ENCODE measurements around the gene ZNF180. TPM values are rescaled to one million over a fixed set of nuclear protein-coding genes. Genes with fewer than 3 reads are reported as not detected.
"Not testable (repeated sequence)": the region's sequence is repeated elsewhere in the genome, so short reads cannot be mapped to it uniquely, and the experiment has no call there.

Gene ZNF180
- total and polyA plus RNA-seq, 2 experiments from 2014 or later = 6.9 to 10.5 TPM

- not testable (repeated sequence) for DNase-seq (ENCODE audit: low spot score); H4K20me1 ChIP-seq (replicated peaks; ENCODE audit: insufficient read depth); H3K9me2 ChIP-seq (ENCODE audit: insufficient read depth); H2AFZ ChIP-seq; H3K27ac Mint-ChIP-seq; H3K27ac ChIP-seq (ENCODE audit: low read depth); H3K4me2 ChIP-seq; ATAC-seq; H3K4me1 Mint-ChIP-seq; H3K79me2 ChIP-seq (replicated peaks; ENCODE audit: insufficient read depth); H3K4me3 ChIP-seq; H3K27me3 ChIP-seq (ENCODE audit: insufficient read depth); H3K4me1 ChIP-seq (ENCODE audit: insufficient read depth); H3F3A ChIP-seq (replicated peaks; ENCODE audit: low read depth); H3K4me3 Mint-ChIP-seq; H3K36me3 ChIP-seq (ENCODE audit: insufficient read depth)
- peaks cover 43% of the 10 kb centered on the region for H3K9me3 Mint-ChIP-seq
- peaks cover 15% of the 10 kb centered on the region for H3K27me3 Mint-ChIP-seq (ENCODE audit: insufficient read depth, low read depth, poor library complexity)
- H3K36me3 Mint-ChIP-seq (ENCODE audit: low read depth) = peaks cover 34% of the 10 kb centered on the region
These were observed 44.3 kb downstream of the ZNF180 start for GRCh38 chr19:44456016-44456415.

GRCh38 chr19:44455100-44455499 lies 45.2 kb downstream of the ZNF180 start:
- Histone ChIP-seq H3K4me2 (no peak overlapping the region), H3K4me1 (ENCODE audit: insufficient read depth) (no peaks in the 10 kb centered on the region), H3K9me2 (ENCODE audit: insufficient read depth) (no peaks in the 10 kb centered on the region), H3K4me3 (no peak overlapping the region), H3K27ac (ENCODE audit: low read depth) (no peak overlapping the region), H2AFZ (no peak overlapping the region), H4K20me1 (replicated peaks; ENCODE audit: insufficient read depth) (no peaks in the 10 kb centered on the region), H3K79me2 (replicated peaks; ENCODE audit: insufficient read depth) (no peaks in the 10 kb centered on the region), H3F3A (replicated peaks; ENCODE audit: low read depth) (no peaks in the 10 kb centered on the region), H3K36me3 (ENCODE audit: insufficient read depth) (no peaks in the 10 kb centered on the region), H3K27me3 (ENCODE audit: insufficient read depth) (no peaks in the 10 kb centered on the region)
- H3K27me3 Mint-ChIP-seq (ENCODE audit: insufficient read depth, low read depth, poor library complexity) = peaks cover 15% of the 10 kb centered on the region
- peaks cover 50% of the 10 kb centered on the region for H3K9me3 Mint-ChIP-seq
- DNase-seq (ENCODE audit: low spot score) (no peak), ATAC-seq (no peak)
- no peak for TF ChIP-seq NANOG (IDR thresholded peaks at IDR 0.05; ENCODE audit: borderline replicate concordance)
- no peak for TF ChIP-seq ZNF114 (CRISPR knock-in tag; IDR thresholded peaks at IDR 0.05)
- no peak for TF ChIP-seq EZH2 (IDR thresholded peaks at IDR 0.05; ENCODE audit: low read depth, unreplicated experiment)
- H3K4me3 Mint-ChIP-seq = no peak overlapping the region
- no peak overlapping the region for H3K27ac Mint-ChIP-seq
- peaks cover 37% of the 10 kb centered on the region for H3K36me3 Mint-ChIP-seq (ENCODE audit: low read depth)
- H3K4me1 Mint-ChIP-seq = no peaks in the 10 kb centered on the region

- Histone ChIP-seq H3K4me2 (no peak overlapping the region), H4K20me1 (replicated peaks; ENCODE audit: insufficient read depth) (no peaks in the 10 kb centered on the region; the same call in 1 of the 2 replicates), H3F3A (replicated peaks; ENCODE audit: low read depth) (no peaks in the 10 kb centered on the region), H3K79me2 (replicated peaks; ENCODE audit: insufficient read depth) (0 out of 2 replicates have a peak, but pooled peaks cover 4% of the 10 kb centered on the region), H3K9me2 (ENCODE audit: insufficient read depth) (no peaks in the 10 kb centered on the region), H3K4me3 (no peak overlapping the region), H3K4me1 (ENCODE audit: insufficient read depth) (peaks cover 4% of the 10 kb centered on the region; the same call in 1 of the 2 replicates), H3K36me3 (ENCODE audit: insufficient read depth) (no peaks in the 10 kb centered on the region; the same call in 1 of the 2 replicates), H3K27me3 (ENCODE audit: insufficient read depth) (no peaks in the 10 kb centered on the region), H2AFZ (no peak overlapping the region), H3K27ac (ENCODE audit: low read depth) (no peak overlapping the region)
- peaks cover 73% of the 10 kb centered on the region for H3K9me3 Mint-ChIP-seq
- no peak overlapping the region for H3K27ac Mint-ChIP-seq
- 0 out of 3 replicates have a peak, but pooled peaks cover 4% of the 10 kb centered on the region for H3K4me1 Mint-ChIP-seq
- DNase-seq (ENCODE audit: low spot score) (no peak), ATAC-seq (no peak)
- H3K27me3 Mint-ChIP-seq (ENCODE audit: insufficient read depth, low read depth, poor library complexity) = peaks cover 15% of the 10 kb centered on the region
- H3K36me3 Mint-ChIP-seq (ENCODE audit: low read depth) = peaks cover 37% of the 10 kb centered on the region
- no peak overlapping the region for H3K4me3 Mint-ChIP-seq
- TF ChIP-seq ZNF331 (CRISPR knock-in tag; IDR thresholded peaks at IDR 0.05; ENCODE audit: low read depth) (no peak), STAT1 (IDR thresholded peaks at IDR 0.05; ENCODE audit: unreplicated experiment) (no peak), JUNB (IDR thresholded peaks at IDR 0.05; ENCODE audit: unreplicated experiment) (no peak), REST (IDR thresholded peaks at IDR 0.05; ENCODE audit: unreplicated experiment) (no peak), ETS1 (IDR thresholded peaks at IDR 0.05) (no peak), EZH2phosphoT487 (IDR thresholded peaks at IDR 0.05; ENCODE audit: unreplicated experiment) (no peak), CTCF (conservative IDR thresholded peaks at IDR 0.05; ENCODE audit: low read depth in 2 of 2) (no peak), POLR2AphosphoS5 (IDR thresholded peaks at IDR 0.05; ENCODE audit: low read depth) (no peak), EZH2 (IDR thresholded peaks at IDR 0.05; ENCODE audit: low read depth, unreplicated experiment) (no peak)
These were observed 48.0 kb downstream of the ZNF180 start for GRCh38 chr19:44452367-44452766.

Measured in GM23338 (cell line).